Thoracic aorta (tissue), 2 donors: ENCODE measurements around the gene FERMT1. TPM values are rescaled to one million over a fixed set of nuclear protein-coding genes. Genes with fewer than 3 reads are reported as not detected.
"Not testable (repeated sequence)": the region's sequence is repeated elsewhere in the genome, so short reads cannot be mapped to it uniquely, and the experiment has no call there.

Source experiments
- ATAC-seq: fragments of 150-250 bp; one replicate; pipeline ENCODE4 v1.8.0; 2017; ENCODE audit warnings: low read depth; ENCODE audit not compliant: insufficient number of reproducible peaks, low FRiP score
- DNase-seq: peaks from one replicate; pipeline ENCODE4 v3.0.0-alpha.2; 2020; ENCODE audit warnings: low spot score
- H3K27ac ChIP-seq, 2 donors: fragments of 200-600 bp; sonication (generic); 1 replicate in 1 of 2; 2 replicates in 1 of 2; pipeline ENCODE4 v1.5.1; 2016; ENCODE audit warnings: mild to moderate bottlenecking in 2 of 2, moderate library complexity in 2 of 2
- H3K27me3 ChIP-seq: fragments of 200-600 bp; sonication (generic); replicated peaks from 2 replicates; pipeline ENCODE4 v1.6.0; 2016; ENCODE audit warnings: mild to moderate bottlenecking; ENCODE audit not compliant: insufficient read depth
- H3K36me3 ChIP-seq: fragments of 200-600 bp; sonication (generic); one replicate; pipeline ENCODE4 v1.5.1; 2016
- H3K4me1 ChIP-seq, 2 donors: fragments of 200-600 bp; sonication (generic); 1 replicate in 1 of 2; 2 replicates in 1 of 2; pipeline versions ENCODE4 v1.5.1 to v1.6.0; 2016; ENCODE audit warnings: low read depth in 2 of 2, mild to moderate bottlenecking in 1 of 2; ENCODE audit not compliant: control insufficient read depth in 1 of 2
- H3K4me3 ChIP-seq: fragments of 200-600 bp; sonication (generic); 2 replicates; pipeline ENCODE4 v1.5.1; 2016; ENCODE audit warnings: mild to moderate bottlenecking
- H3K9me3 ChIP-seq: fragments of 200-600 bp; sonication (generic); 2 replicates; pipeline ENCODE4 v1.5.1; 2016
- CTCF ChIP-seq: fragments of 200-600 bp; sonication (generic); IDR thresholded peaks from one replicate; pipeline ENCODE4 v1.5.1; 2019; ENCODE audit warnings: antibody characterized with exemption
- total RNA-seq, 2 donors: library from RNA; depleted of rRNA; stranded (reverse); fragments of >200 nt; gene quantifications; one replicate each; pipeline versions ENCODE4 v1.1.0 to v1.2.3, GENCODE V29; 2016

FERMT1 gene
- total RNA-seq, 2 donors from 2014 or later, result 0.21 TPM; not detected in 1

GRCh38 chr20:6055981-6056569, 66.8 kb downstream of the FERMT1 start:
- Histone ChIP-seq H3K9me3 (no peaks in the 10 kb centered on the region), H3K36me3 (no peaks in the 10 kb centered on the region), H3K4me3 (no peak overlapping the region), H3K27me3 (no peaks in the 10 kb centered on the region), H3K4me1 (peaks cover 4 to 31% of the 10 kb centered on the region in 2 donors), H3K27ac (no peak overlapping the region)
- ATAC-seq (no peak), DNase-seq (no peak)
- no peak for TF ChIP-seq CTCF

- ATAC-seq, result no peak
Observed at GRCh38 chr20:6055161-6055783, 67.6 kb downstream of the FERMT1 start.

GRCh38 chr20:6054689-6055051, 68.2 kb downstream of the FERMT1 start:
- ATAC-seq, H3K27me3 ChIP-seq, H3K9me3 ChIP-seq, H3K27ac ChIP-seq, DNase-seq, H3K4me3 ChIP-seq, H3K36me3 ChIP-seq: not testable (repeated sequence)
- peaks cover 4 to 31% of the 10 kb centered on the region in 2 donors for H3K4me1 ChIP-seq

More at GRCh38 chr20:6055161-6055783, 67.6 kb downstream of the FERMT1 start:
- Histone ChIP-seq H3K9me3 (no peaks in the 10 kb centered on the region), H3K27ac (no peak overlapping the region), H3K4me3 (no peak overlapping the region), H3K36me3 (no peaks in the 10 kb centered on the region), H3K27me3 (no peaks in the 10 kb centered on the region), H3K4me1 (peaks cover 4 to 31% of the 10 kb centered on the region in 2 donors)
- DNase-seq, result no peak
- no peak for TF ChIP-seq CTCF

- ATAC-seq (no peak), DNase-seq (no peak)
- Histone ChIP-seq H3K27ac (no peak within 1 kb of the TSS), H3K36me3 (no peaks in the 10 kb centered on the region), H3K9me3 (no peaks in the 10 kb centered on the region), H3K27me3 (no peaks in the 10 kb centered on the region), H3K4me1 (peaks cover 4 to 31% of the 10 kb centered on the region in 2 donors), H3K4me3 (no peak within 1 kb of the TSS)
- no peak for TF ChIP-seq CTCF
Observed at GRCh38 chr20:6053776-6054688, 68.8 kb downstream of the FERMT1 start, which contains the start of gene LRRN4. LRRN4 (minus strand) TSS chr20:6054060; CDS start chr20:6052799, 1,261 bp downstream.

GRCh38 chr20:6053064-6053775, 69.6 kb downstream of the FERMT1 start:
- Histone ChIP-seq H3K4me3 (no peak overlapping the region), H3K9me3 (no peaks in the 10 kb centered on the region), H3K4me1 (peaks cover 4 to 31% of the 10 kb centered on the region in 2 donors), H3K27me3 (no peaks in the 10 kb centered on the region), H3K27ac (no peak overlapping the region), H3K36me3 (no peaks in the 10 kb centered on the region)
- ATAC-seq, result no peak
- no peak for DNase-seq
- no peak for TF ChIP-seq CTCF
